HG02763 (cell line): ENCODE results near the gene CACHD1.
"Not testable (repeated sequence)": the region's sequence is repeated elsewhere in the genome, so short reads cannot be mapped to it uniquely, and the experiment has no call there.

Source experiments
- ATAC-seq: cut with Tn5 transposase; IDR thresholded peaks from one replicate; pipeline ENCODE4 v1.9.1; 2021; ENCODE audit warnings: mild to moderate bottlenecking, moderate library complexity; ENCODE audit not compliant: unreplicated experiment

The CACHD1 gene

DNA sequence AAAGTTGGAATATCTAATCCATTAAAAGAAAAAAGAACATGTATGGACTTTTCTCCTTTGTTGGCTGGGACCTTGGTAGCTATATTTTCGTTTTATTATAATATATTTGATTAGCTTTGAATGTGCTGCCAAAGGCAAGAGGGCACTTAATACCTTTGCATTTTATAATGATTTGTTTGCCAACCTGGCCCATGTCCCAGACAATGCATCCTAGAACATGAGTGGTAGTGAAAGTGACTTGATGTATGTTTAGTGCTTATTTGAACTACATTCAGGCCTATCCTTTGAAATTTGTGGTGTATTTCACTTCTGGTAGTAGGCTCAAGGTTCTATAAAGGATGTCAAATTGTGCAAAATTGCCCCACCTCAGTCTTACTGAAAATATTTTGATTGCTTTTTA lies 25.9 kb downstream of the CACHD1 start:
- no peak for ATAC-seq

DNA sequence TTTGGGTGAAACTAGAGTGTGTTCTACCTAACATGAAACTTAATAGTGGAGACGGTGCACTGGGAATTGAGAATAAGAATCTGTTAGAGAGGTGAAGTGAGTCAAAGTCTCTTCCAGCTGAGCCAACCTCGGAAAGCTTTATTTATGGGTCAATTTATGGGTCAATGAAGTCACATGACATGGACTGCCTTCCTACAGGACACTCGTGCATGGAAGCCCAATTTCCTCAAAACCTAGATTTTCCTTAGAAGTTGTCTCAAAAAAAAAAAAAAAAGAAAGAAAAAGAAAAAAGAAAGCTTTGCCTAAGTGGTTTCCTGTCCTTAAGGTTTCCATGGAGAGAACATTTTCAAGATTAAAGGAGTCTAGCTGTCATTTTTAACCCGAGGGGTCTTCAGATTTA lies 26.7 kb downstream of the CACHD1 start:
- ATAC-seq = no peak

DNA sequence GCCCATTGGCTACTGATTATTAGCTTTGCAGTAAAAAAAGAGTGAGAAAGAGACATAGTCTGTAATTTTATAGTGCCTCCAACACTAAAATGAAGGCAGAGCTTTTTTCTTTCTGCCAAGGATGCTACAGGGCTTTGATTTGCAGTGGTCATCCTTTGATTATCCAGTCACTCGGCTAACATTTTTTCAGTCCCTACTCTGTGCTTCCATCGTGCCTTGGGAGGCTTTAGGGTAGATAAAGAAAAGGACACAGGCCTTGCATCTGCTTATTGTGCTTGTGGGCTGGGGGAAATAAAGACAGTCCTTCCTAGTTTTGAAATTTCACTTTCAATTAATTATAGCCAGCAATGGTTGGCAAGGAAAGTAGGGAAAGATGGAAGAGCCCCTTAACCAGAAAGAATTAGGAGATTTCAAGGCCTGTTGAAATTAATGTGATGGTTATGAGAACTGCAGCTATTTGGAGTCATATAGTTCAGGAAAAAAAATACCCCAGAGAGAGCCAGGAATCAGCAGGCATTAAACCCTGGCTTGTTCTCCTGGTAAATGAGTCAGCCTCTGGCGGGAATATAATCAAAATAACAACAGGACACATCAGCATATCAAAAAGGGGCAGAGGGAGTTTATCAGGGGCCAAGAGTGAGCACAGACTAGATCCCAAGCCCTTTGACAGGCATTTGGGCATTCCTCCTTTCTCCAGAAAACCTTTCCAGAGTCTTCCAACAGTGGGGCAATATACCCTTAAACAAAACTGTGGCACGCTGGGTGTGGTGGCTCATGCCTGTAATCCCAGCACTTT lies 27.4 kb downstream of the CACHD1 start:
- ATAC-seq = no peak

DNA sequence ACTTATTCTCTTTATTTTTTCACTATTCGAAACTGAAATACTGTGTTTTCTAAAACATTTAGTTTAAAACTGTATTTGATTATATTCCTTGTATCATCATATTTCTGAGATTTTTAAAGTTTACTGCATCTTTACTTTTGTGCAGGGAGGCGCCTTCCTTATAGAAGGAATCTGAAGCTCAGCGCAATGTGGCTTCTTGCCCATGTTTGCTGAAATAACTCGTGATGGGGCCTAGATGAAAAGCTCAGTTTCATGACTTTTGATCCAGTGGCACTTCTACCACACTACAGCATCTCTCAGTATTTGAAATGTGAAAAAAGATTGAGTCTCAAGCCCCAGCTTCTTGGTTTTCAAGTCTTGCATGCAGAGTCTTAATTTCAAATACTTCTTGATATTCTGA lies 28.4 kb downstream of the CACHD1 start:
- ATAC-seq = no peak

DNA sequence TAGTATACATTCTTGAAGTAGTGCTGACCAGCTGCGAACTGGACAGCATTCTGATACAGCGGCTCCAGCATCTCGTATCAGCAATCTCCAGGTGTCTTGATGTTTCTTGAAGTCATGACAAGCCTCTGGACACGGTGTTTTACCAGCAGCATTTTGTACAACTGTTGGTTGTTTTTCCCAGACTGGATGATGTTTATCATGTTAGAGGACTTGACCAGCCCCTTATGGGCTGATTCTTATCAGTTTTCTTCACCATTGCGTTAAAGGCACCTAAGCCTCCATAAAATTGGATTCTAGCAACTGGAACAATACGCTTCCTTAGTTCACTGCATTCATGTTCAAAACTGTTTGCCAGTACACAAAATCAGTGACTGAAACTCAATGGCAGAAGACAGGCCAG lies 29.1 kb downstream of the CACHD1 start:
- no peak for ATAC-seq

DNA sequence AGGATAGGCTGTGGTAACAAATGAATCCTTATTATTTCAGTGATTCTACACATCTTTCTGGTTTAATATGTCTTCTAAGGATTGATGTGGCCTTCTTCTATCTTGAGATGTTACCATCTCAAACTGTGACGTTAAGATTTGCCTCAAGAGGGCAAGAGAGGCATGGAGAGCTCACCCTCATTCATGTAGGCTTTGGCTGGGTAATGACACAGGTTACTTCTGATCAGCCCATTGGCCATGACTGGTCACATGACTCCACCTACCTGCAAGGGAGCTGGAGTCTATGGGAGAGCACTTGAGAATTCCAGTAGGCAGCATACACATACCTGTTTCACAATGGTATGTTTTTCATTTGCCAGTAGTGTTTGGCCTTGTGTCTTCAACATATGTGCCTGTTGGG lies 30.0 kb downstream of the CACHD1 start:
- no peak for ATAC-seq

DNA sequence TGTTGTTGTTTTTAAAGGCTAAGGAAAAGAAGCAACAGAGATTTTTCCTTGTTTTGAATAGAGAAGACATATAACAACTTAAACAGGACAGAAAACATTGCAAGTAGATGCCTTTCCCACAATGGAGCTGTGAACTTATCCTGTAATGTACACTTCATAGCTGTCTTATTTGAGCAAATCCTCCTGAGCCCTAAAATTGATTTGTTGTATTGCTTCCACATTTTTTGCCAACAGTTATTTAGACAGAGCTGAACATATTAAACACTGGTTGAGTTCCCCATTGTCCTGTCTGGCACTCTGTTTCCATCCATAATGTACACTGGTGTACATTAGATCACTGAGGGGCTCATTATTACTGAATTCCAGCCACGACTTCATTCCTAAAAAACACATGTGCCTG lies 32.2 kb downstream of the CACHD1 start:
- no peak for ATAC-seq

DNA sequence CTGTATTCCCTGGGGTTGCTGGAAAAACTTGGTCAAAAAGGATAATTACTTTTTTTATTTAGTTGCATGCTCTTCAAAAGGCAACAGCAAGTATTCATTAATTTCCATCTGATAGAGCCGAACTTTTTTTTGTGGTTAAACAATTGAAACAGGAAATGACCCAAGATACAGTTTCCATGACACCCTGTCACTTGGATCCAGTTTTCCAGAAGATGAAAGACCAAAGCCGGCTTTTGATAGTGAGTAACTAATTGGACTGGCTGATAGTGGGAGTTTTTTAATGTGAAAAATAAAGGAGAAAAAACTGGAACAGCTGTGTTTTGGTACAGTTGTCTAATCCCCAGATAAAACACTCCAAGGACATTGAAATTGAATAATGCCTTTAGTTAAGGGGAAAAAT lies 33.0 kb downstream of the CACHD1 start:
- no peak for ATAC-seq

DNA sequence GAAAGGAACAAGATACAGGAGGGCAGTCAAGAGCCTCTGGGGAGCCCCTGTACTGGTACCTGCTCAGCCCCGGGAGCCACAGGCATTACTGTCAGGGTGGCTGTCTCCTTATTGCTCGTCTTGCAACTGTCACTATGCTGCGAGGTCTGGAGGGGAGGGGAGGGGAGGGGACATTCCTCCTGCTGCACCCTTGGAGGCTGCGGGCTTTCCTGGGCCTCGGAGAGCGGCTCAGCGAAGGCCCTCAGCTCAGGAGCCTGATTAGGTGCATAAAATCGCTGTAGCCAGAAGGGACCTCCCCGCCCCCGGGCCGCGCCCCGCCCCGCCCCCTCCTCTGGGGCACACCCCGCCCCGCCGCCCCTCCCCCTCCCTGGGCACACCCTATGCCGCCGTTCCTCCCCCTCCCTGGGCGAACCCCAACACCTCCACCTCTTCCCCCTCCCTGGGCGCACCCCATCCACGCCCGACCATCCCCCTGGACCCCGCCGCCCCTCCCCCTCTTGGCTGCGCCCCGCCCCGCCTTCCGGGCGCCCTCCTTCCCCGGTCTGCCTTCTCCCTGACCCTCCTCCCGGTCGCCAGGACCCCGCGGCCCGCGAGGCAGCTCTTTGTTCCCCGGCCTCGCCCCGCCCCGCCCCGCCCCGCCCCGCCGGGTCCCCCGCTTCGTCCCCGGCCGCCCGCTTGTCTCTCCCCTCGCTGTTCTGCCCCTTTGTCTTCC lies 35.5 kb downstream of the CACHD1 start:
- no peak for ATAC-seq

DNA sequence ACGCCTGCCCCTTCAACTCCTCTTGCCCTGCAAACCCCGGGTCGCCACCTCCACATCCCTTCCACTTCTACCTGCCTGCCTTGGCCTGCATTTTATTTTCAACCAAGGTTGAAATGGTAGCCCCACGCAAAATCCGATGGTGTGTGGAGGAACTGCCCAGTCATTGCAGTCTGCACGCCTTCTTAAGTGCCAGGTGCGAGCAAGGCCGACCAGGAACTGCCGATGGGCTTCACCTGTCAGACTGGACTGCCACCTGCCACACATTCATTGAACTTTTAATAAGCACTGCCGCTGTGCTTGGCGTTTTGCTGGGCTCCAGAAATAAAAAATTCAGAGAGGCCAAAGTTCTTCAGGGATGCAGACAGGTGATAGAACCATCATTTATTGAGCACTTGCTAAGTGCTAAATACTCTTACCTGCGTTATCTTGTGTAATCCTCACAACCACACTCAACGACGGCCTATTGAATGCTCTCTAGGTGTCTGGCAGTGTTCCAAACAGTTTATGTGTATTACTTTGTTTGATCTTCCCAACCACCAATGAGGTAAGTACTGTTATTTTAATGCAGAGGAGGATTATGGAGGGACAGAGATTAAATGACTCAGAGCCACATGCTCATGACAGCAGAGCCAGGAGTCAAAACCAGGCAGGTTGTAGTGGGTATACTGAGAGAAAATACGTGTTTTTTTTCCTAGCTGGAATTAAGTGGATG lies 36.2 kb downstream of the CACHD1 start:
- no peak for ATAC-seq

DNA sequence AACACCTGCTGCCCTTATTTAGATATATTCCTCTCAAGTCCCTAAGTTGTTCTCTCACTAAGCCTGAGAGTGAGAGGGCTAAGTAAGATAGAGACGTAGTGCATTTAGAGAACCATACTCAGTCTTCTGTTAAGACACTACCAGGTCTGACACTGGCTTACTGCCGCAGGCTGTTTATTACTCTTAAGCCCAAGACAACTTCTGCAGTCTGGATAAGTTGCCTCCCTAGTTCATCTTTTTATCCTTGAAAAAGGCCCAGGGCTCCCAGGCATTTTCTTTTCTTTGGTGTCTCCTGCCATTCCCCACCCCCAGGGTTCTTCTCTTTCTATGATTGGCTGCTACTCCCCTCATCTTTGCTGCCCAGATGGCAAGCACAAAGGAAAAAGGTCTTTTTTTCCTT lies 38.7 kb downstream of the CACHD1 start:
- ATAC-seq = no peak

DNA sequence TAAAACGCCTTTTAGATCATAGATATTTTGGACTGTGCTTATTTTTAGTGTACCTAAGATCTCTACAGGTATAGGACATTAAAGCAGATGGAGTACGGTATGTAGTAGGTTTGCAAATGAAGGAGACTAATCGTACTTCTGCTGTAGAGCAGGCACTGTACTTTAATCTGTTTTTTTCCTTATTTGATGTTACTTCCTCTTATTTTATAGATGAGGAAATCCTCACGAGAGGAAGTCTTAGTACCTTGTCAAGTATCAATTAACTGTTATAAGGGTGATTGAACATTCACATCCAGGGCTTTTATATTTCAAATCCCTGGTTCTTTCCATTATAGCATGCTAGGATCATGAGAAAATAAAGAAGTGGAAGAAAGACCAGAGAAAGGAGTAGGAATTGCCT lies 41.1 kb downstream of the CACHD1 start:
- no peak for ATAC-seq

DNA sequence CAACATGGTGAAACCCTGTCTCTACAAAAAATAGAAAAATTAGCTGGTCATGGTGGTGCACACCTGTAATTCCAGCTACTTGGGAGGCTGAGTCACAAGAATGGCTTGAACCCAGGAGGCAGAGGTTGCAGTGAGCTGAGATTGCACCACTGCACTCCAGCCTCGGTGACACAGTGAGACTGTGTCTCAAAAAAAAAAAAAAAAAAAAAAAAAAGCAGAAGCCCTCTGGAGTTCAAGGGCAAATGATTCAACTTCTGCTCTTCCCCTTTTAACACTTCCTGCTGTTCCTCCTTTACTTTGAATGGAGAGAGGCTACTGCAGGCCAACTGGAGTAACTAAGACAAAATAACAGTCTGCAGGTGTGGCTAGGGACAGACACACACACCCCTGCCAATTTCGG lies 42.3 kb downstream of the CACHD1 start:
- not testable (repeated sequence) for ATAC-seq

DNA sequence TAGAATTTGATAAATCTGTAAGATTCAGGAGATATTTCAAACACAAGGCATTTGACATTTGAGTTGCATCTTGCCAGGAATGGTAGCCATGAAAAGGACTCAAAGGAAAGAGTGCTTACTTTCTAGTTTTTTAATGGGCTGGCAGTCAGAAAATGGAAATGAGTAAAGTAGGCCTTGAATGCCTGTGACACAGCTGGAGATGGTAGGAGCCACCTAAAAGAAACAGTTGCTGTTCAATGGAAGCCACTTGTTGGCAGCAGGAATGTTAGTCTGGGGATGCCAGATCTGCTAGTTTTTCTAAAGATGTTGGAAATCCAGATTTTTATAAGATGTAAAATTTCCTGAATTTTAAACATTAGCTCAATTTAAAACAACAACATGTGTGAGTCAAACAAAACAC lies 43.6 kb downstream of the CACHD1 start:
- no peak for ATAC-seq

DNA sequence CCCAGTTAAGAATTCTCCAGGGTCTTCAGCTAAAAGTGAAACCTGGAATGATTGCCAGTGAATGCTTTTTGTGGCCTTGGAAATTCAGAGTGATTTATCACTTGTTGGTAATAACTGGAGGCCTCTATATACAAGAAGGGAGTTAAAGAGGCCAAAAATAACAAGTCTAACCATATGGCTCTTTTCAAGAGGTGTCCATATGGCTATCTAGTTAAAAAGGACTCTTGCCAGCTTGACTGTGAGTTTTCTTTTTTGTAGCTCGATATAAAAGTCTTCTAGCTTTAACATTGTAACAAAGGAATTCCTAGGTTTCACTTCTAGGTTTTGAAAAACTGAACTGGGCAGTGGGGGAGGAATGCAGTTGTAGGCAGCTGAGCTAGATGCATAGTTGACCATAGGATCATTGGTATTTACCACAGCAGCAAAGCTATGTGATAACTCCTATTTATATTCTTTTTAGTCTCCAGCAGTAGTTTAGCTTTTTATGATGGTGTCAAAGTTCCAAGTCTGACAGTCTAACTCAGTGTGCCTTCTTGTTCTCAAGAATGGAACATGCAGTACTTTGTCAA lies 44.4 kb downstream of the CACHD1 start:
- no peak for ATAC-seq

DNA sequence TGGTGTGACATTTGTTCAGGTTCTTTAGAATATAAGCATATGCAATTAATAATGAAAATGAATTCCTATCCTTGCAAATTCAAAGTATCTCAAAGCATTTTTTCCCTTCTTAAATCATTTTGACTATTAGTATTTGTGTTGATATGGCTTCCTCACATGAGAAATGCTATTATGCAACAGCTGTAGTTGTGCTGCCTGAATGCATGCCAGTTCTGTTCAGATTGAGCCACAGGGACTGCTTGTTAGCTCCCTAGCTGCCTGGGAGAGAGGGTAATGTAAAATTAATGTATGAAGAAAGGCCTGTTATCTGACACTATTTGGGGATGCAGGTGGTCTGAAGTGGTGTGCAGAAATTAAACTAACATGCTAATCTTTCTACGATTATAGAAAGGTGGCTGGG lies 45.5 kb downstream of the CACHD1 start:
- ATAC-seq = no peak

DNA sequence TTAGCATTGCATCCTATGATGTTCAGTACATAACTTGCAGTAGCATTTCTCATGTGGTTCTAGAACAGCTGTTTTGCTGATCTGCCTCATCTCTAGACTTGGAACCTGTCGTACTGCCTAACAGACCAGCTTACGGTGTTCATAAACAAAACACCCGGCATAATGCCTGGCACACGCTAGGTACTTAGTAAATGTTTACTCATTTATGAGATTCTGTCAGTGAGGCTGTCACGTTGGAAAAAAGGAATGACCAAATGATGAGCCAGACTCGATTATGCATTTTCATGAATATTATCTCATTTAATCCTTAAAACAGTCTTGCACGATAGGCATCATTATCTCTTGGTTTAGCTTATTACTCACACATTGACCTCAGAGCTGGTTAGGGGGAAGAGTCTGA lies 46.4 kb downstream of the CACHD1 start:
- no peak for ATAC-seq

DNA sequence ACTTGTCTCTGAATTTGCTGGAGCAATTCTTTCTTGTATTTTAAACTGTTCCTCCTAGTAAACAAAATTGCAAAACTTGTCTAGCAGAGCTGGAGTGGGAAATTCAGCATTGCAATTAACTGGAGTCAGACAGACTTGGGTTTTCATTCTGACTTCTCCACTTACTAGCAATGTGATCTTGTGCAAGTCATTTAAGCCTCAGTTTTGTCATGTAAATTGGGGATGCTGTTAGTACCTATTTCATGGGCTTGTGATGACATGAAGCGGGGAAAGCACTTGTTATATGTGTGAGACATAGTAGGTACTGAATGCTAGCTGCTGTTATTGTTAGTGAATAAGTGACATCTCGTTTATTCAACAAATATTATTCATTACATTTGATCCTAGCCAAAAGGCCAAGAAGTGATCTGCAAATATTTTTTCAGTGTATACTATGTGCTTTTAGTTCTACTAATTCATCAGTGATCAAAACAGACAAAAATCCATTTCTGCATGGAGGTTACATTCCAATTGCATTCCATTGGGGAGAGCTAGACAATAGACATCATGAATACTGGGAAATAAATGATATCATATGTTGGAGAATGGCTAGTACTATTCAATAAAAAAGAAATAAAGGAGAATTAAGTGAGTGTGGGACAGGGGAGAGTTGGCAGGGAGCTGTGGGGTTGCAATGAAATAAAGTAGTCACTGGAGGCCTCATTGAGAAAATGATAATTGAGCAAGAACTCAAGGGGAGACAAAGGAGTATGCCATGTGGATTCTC lies 47.1 kb downstream of the CACHD1 start:
- ATAC-seq = no peak

DNA sequence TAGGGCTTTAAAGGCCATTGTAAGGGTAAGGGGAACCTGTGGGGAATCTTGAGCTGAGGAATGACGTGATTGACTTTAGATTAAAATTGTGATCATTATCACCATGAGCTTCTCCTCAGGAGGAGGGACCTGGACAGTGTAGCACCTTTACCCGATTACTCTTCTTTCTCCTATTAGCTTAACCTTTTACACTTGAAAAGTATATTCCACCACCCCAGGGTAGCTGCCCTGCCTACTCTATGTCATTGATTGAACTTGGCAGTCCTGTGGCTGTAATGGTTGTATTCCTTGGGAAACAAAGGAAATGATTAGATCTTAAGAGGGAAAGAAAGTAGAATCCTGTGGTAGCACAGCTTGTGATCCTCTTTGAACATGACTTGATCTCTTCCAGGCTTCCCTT lies 47.7 kb downstream of the CACHD1 start:
- no peak for ATAC-seq

DNA sequence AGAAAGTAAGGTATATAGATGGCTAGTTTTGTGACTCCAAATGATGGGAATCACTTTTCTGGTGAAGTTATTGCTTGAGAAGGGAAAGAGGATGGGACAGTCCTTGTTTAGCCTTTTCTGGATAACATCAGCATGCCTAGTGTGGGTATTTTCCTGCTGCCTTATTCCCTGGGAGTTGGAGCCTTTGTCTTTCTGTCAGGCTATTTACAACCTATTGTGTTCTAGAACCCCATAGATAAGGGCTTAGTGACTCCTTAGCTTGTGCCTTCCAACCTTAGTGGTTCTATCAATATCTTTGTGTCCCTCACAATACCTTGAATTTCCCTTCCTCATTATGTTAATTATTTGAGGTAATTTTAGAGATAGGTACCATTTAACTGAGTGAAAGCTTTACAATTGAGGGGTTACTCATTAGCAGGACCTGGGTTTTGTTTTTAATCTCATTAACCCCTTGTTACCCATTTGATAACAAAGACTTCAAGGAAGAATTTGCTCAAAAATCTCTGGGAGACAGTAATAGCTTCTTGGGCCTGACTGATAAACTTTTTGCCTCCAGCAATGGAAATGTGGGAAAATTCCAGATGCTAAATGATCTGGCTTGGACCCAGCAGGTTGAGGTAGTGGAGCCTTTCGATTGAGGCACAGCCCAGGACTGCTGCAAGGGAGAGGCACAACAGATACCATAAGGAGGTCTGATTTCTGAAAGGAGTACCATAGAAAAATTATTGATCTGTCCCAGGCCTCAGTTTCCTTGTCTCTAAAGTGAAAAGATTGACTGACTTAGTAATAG lies 49.0 kb downstream of the CACHD1 start:
- ATAC-seq = no peak
